ENCODE results near the gene MFRP. TPM values are rescaled to one million over a fixed set of nuclear protein-coding genes. Genes with fewer than 3 reads are reported as not detected.
"Not testable (repeated sequence)": the region's sequence is repeated elsewhere in the genome, so short reads cannot be mapped to it uniquely, and the experiment has no call there.

MFRP gene
- total RNA-seq, result not detected in 2 replicates

- no peak for DNase-seq
Observed at GRCh38 chr11:119346605-119347004, at the start of gene MFRP. MFRP (minus strand) TSS chr11:119346705; CDS start chr11:119346513, 192 bp downstream.

GRCh38 chr11:119391275-119391674, 44.8 kb upstream of the MFRP start:
- DNase-seq, result no peak

- peak; percentile 23 for DNase-seq
Observed at GRCh38 chr11:119389611-119390254, 43.2 kb upstream of the MFRP start.

GRCh38 chr11:119388103-119388502, 41.6 kb upstream of the MFRP start:
- DNase-seq, result no peak

GRCh38 chr11:119384332-119384731, 37.8 kb upstream of the MFRP start:
- DNase-seq, result no peak

- DNase-seq, result not testable (repeated sequence)
Observed at GRCh38 chr11:119382513-119382912, 36.0 kb upstream of the MFRP start.

- no peak for DNase-seq
Observed at GRCh38 chr11:119382101-119382500, 35.6 kb upstream of the MFRP start.

- peak; percentile 96 for DNase-seq
Observed at GRCh38 chr11:119381181-119381988, 34.9 kb upstream of the MFRP start, which contains the start of gene USP2. USP2 (minus strand) TSS chr11:119381690; CDS start chr11:119373480, 8,210 bp downstream.

GRCh38 chr11:119380827-119381180, 34.3 kb upstream of the MFRP start:
- DNase-seq, result no peak

GRCh38 chr11:119380160-119380826, 33.8 kb upstream of the MFRP start:
- DNase-seq, result no peak

GRCh38 chr11:119378851-119379465, 32.5 kb upstream of the MFRP start:
- DNase-seq, result no peak

GRCh38 chr11:119377961-119378667, 31.6 kb upstream of the MFRP start:
- no peak for DNase-seq

- no peak for DNase-seq
Observed at GRCh38 chr11:119377112-119377901, 30.8 kb upstream of the MFRP start.

- DNase-seq, result no peak
Observed at GRCh38 chr11:119376197-119376847, 29.8 kb upstream of the MFRP start.

- DNase-seq, result no peak
Observed at GRCh38 chr11:119375337-119376196, 29.1 kb upstream of the MFRP start.

- DNase-seq, result no peak
Observed at GRCh38 chr11:119374632-119375336, 28.3 kb upstream of the MFRP start.

GRCh38 chr11:119373921-119374631, 27.6 kb upstream of the MFRP start:
- peak; percentile 88 for DNase-seq

GRCh38 chr11:119373059-119373920, 26.8 kb upstream of the MFRP start:
- DNase-seq, result no peak

Measured in dermis blood vessel endothelial cell (primary cell).